Measurements from ENCODE around the gene UGGT1.

The UGGT1 gene

GRCh38 chr2:128237911-128238697, 147.1 kb downstream of the UGGT1 start:
- no peak overlapping the region for H3K4me3 ChIP-seq (ENCODE audit: low read length)
- DNase-seq (ENCODE audit: low read depth) = no peak
- TF ChIP-seq CTCF (conservative IDR thresholded peaks at IDR 0.05; ENCODE audit: low read depth, low read length) = no peak

- no peak for DNase-seq (ENCODE audit: low read depth)
- H3K4me3 ChIP-seq (ENCODE audit: low read length) = no peak overlapping the region
- TF ChIP-seq CTCF (conservative IDR thresholded peaks at IDR 0.05; ENCODE audit: low read depth, low read length) = no peak
These were observed 150.9 kb downstream of the UGGT1 start for GRCh38 chr2:128241896-128242295.

Data from retinal pigment epithelial cell (primary cell).